Keratinocyte (primary cell): ENCODE measurements around the gene ZNF106. TPM values are rescaled to one million over a fixed set of nuclear protein-coding genes. Genes with fewer than 3 reads are reported as not detected.

Source experiments
- DNase-seq: peaks from one replicate; pipeline ENCODE4 v3.0.0-alpha.2; 2011; ENCODE audit warnings: low read depth, missing footprints, low spot score
- FAIRE-seq: peaks from 2 replicates; lab custom pipeline; 2011; peaks lifted over from hg19 to GRCh38; lab: Jason Lieb, UNC
- H2AFZ ChIP-seq: 2 replicates; pipeline ENCODE4 v1.6.0; 2012; ENCODE audit warnings: low read length, control low read depth, inconsistent platforms; ENCODE audit not compliant: control insufficient read depth
- H3K27ac ChIP-seq: 2 replicates; pipeline ENCODE4 v1.5.1; 2011; ENCODE audit warnings: low read length; ENCODE audit not compliant: control insufficient read depth, insufficient read depth
- H3K27me3 ChIP-seq: 3 replicates; pipeline ENCODE4 v1.6.0; 2011; ENCODE audit warnings: low read length; ENCODE audit not compliant: control insufficient read depth, insufficient read depth; ENCODE audit errors: extremely low read depth
- H3K36me3 ChIP-seq, 2 experiments: 2 replicates in 1 of 2; 3 replicates in 1 of 2; pipeline ENCODE4 v1.5.1; 2011; ENCODE audit warnings: low read length in 2 of 2, mild to moderate bottlenecking in 1 of 2; ENCODE audit not compliant: control insufficient read depth in 2 of 2, insufficient read depth in 2 of 2; ENCODE audit errors: extremely low read depth in 1 of 2
- H3K4me1 ChIP-seq: 3 replicates; pipeline ENCODE4 v1.5.1; 2011; ENCODE audit warnings: low read length; ENCODE audit not compliant: control insufficient read depth, insufficient read depth; ENCODE audit errors: extremely low read depth
- H3K4me2 ChIP-seq: 3 replicates; pipeline ENCODE4 v1.6.0; 2011; ENCODE audit warnings: low read depth, low read length; ENCODE audit not compliant: control insufficient read depth, insufficient read depth; ENCODE audit errors: extremely low read depth
- H3K4me3 ChIP-seq, 3 experiments: fragments of 200-600 bp in 1 of 3; sonication (generic) in 1 of 3; 2 replicates in 2 of 3; 3 replicates in 1 of 3; pipeline ENCODE4 v1.5.1; 2011 to 2016; ENCODE audit warnings: low read length in 3 of 3, mild to moderate bottlenecking in 3 of 3, control low read depth in 2 of 3, inconsistent platforms in 1 of 3, low read depth in 1 of 3, mixed read lengths in 1 of 3, mixed run types in 1 of 3, moderate library complexity in 1 of 3; ENCODE audit not compliant: control insufficient read depth in 2 of 3, insufficient read depth in 2 of 3; ENCODE audit errors: extremely low read depth in 1 of 3
- H3K79me2 ChIP-seq: 2 replicates; pipeline ENCODE4 v1.6.0; 2012; ENCODE audit warnings: low read length; ENCODE audit not compliant: control insufficient read depth, insufficient read depth
- H3K9ac ChIP-seq: 3 replicates; pipeline ENCODE4 v1.6.0; 2011; ENCODE audit warnings: low read length; ENCODE audit not compliant: control insufficient read depth, insufficient read depth; ENCODE audit errors: extremely low read depth
- H3K9me1 ChIP-seq: 3 replicates; pipeline ENCODE4 v1.6.0; 2011; ENCODE audit warnings: low read length; ENCODE audit not compliant: control insufficient read depth, insufficient read depth; ENCODE audit errors: extremely low read depth
- H3K9me3 ChIP-seq: 2 replicates; pipeline ENCODE4 v1.5.1; 2012; ENCODE audit warnings: low read depth, low read length; ENCODE audit not compliant: control insufficient read depth
- H4K20me1 ChIP-seq: 3 replicates; pipeline ENCODE4 v1.6.0; 2011; ENCODE audit warnings: low read length; ENCODE audit not compliant: control insufficient read depth, insufficient read depth; ENCODE audit errors: extremely low read depth
- EZH2 ChIP-seq: IDR thresholded peaks from one replicate; pipeline ENCODE4 v1.6.1; 2012; ENCODE audit warnings: inconsistent platforms, mild to moderate bottlenecking, low read length, moderate library complexity
- dilution Hi-C: fragments of 300-500 bp; cut with MboI; formaldehyde crosslinking; loops from one replicate; pipeline ENCODE4 v1.7.0; 2020; ENCODE audit warnings: low sequenced_read_pairs; ENCODE audit not compliant: extremely low pct_ligation_motif_present
- polyA plus RNA-seq, 5 experiments: library from polyadenylated mRNA; depleted of rRNA in 3 of 5; stranded (reverse) in 3 of 5; stranded (forward) in 1 of 5; unstranded in 1 of 5; fragments of >200 nt; gene quantifications; 1 replicate in 1 of 5; 2 replicates in 3 of 5; 3 replicates in 1 of 5; pipeline versions ENCODE4 v1.2.1 to v1.2.3, GENCODE V29; 2011 to 2012; ENCODE audit warnings: missing spikeins in 2 of 5, low read depth in 1 of 5, low replicate concordance in 1 of 5
- TF ChIP-seq, protein P1 (sequence below), 3 experiments: IDR thresholded peaks in 1 of 3; conservative IDR thresholded peaks in 1 of 3; optimal IDR thresholded peaks in 1 of 3; 2 replicates in 2 of 3; 3 replicates in 1 of 3; pipeline versions ENCODE3 to v1.5.1; 2011; ENCODE audit warnings: low read length in 3 of 3, mild to moderate bottlenecking in 3 of 3, moderate library complexity in 2 of 3, control low read depth in 1 of 3, inconsistent platforms in 1 of 3; ENCODE audit not compliant: insufficient read depth in 2 of 3; ENCODE audit errors: extremely low read depth in 1 of 3

ZNF106 gene
- polyA plus RNA-seq, 1 donor (not counting 4 experiments of a cell fraction or from before 2014, with no cell fraction given) = 24.6 TPM

DNA sequence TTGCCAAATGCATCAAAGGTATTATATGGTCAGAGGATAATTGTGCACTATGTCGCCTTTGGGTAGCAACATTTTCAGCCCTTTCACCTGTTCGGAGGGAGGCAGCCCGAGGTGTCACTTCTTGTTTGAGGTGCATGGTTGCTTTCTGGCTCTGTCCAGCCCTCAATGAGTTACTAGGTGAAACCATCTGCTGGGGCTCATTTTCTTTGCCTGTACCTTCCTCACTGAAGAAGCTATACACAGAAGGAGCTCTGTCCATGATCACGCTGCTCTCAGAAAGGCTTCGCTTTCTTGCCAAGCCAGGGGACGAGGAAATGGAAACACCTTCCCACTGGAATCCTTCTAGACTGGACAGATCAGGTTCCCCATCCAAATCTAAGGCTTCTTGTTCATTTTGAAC lies 42.7 kb downstream of the ZNF106 start:
- Histone ChIP-seq H3K9ac (no peak overlapping the region), H3K27ac (no peak overlapping the region), H3K27me3 (no peaks in the 10 kb centered on the region), H3K4me2 (no peak overlapping the region), H4K20me1 (no peaks in the 10 kb centered on the region), H3K36me3 (peaks cover 0 to 22% of the 10 kb centered on the region in 2 experiments), H2AFZ (no peak overlapping the region), H3K4me1 (peaks cover 22% of the 10 kb centered on the region), H3K9me1 (no peaks in the 10 kb centered on the region), H3K79me2 (no peaks in the 10 kb centered on the region), H3K4me3 (no peak overlapping the region), H3K9me3 (no peaks in the 10 kb centered on the region)
- DNase-seq (no peak), FAIRE-seq (no peak)
- no peak for TF ChIP-seq EZH2
- TF ChIP-seq, protein P1, sequence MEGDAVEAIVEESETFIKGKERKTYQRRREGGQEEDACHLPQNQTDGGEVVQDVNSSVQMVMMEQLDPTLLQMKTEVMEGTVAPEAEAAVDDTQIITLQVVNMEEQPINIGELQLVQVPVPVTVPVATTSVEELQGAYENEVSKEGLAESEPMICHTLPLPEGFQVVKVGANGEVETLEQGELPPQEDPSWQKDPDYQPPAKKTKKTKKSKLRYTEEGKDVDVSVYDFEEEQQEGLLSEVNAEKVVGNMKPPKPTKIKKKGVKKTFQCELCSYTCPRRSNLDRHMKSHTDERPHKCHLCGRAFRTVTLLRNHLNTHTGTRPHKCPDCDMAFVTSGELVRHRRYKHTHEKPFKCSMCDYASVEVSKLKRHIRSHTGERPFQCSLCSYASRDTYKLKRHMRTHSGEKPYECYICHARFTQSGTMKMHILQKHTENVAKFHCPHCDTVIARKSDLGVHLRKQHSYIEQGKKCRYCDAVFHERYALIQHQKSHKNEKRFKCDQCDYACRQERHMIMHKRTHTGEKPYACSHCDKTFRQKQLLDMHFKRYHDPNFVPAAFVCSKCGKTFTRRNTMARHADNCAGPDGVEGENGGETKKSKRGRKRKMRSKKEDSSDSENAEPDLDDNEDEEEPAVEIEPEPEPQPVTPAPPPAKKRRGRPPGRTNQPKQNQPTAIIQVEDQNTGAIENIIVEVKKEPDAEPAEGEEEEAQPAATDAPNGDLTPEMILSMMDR (optimal IDR thresholded peaks at IDR 0.05 in 1 of 3, IDR thresholded peaks at IDR 0.05 in 1 of 3, conservative IDR thresholded peaks at IDR 0.05 in 1 of 3; ENCODE audit: extremely low read depth in 1 of 3, insufficient read depth in 2 of 3, low read length in 3 of 3) = no peak
- dilution Hi-C loops = no loop called here

DNA sequence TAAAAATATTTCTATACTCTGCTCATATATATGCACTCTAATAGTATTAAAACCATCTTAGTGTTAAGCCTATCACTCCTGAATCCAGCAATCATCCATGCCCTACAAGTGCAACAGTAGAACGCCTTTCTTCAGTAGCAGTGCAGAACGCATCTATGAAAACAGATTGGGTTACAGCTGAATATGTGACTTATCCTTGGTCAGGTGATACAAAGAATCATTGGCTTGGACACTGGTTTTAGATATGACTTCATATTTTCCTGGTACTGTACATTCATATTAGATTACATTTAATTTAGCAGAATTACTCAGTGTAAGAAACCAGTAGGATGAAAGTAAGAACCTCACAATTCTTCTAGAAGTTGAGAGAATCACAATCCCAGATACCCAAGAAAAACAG lies 43.3 kb downstream of the ZNF106 start:
- no peaks in the 10 kb centered on the region for H3K27me3 ChIP-seq
- DNase-seq = no peak
- TF ChIP-seq, protein P1 (optimal IDR thresholded peaks at IDR 0.05 in 1 of 3, IDR thresholded peaks at IDR 0.05 in 1 of 3, conservative IDR thresholded peaks at IDR 0.05 in 1 of 3; ENCODE audit: extremely low read depth in 1 of 3, insufficient read depth in 2 of 3, low read length in 3 of 3) = no peak
- no peak for TF ChIP-seq EZH2
- FAIRE-seq = no peak
- no peaks in the 10 kb centered on the region for H4K20me1 ChIP-seq
- H3K79me2 ChIP-seq = no peaks in the 10 kb centered on the region
- H3K9me1 ChIP-seq = no peaks in the 10 kb centered on the region
- peaks cover 0 to 22% of the 10 kb centered on the region in 2 experiments for H3K36me3 ChIP-seq
- no peak overlapping the region for H3K9ac ChIP-seq
- H3K4me3 ChIP-seq = no peak overlapping the region
- H3K4me2 ChIP-seq = no peak overlapping the region
- H3K4me1 ChIP-seq = peaks cover 22% of the 10 kb centered on the region
- no peaks in the 10 kb centered on the region for H3K9me3 ChIP-seq
- no peak overlapping the region for H2AFZ ChIP-seq
- dilution Hi-C loops = no loop called here
- no peak overlapping the region for H3K27ac ChIP-seq
